Prostate gland (tissue), 2 donors: Measurements from ENCODE around the gene RHBDD3. TPM values are rescaled to one million over a fixed set of nuclear protein-coding genes. Genes with fewer than 3 reads are reported as not detected.

Experiments
- DNase-seq: peaks from one replicate; pipeline ENCODE4 v3.0.0-alpha.2; 2019; ENCODE audit warnings: low spot score
- H3K27ac ChIP-seq, 2 donors: fragments of 200-600 bp; sonication (generic); 2 replicates each; pipeline ENCODE4 v1.5.1; 2017 to 2019
- H3K27me3 ChIP-seq: fragments of 200-600 bp; sonication (generic); replicated peaks from 2 replicates; pipeline ENCODE4 v1.5.1; 2019; ENCODE audit not compliant: insufficient read depth
- H3K36me3 ChIP-seq, 2 donors: fragments of 200-600 bp; sonication (generic); 1 replicate in 1 of 2; 2 replicates in 1 of 2; pipeline versions ENCODE4 v1.5.1 to v1.8.1; 2017 to 2019
- H3K4me1 ChIP-seq: fragments of 200-600 bp; sonication (generic); replicated peaks from 2 replicates; pipeline ENCODE4 v1.5.1; 2019
- H3K4me3 ChIP-seq, 2 donors: fragments of 200-600 bp; sonication (generic); 2 replicates each; pipeline ENCODE4 v1.5.1; 2017 to 2019
- H3K9me3 ChIP-seq: fragments of 200-600 bp; sonication (generic); 2 replicates; pipeline ENCODE4 v1.5.1; 2017
- POLR2A ChIP-seq: fragments of 450-650 bp; IDR thresholded peaks from one replicate; pipeline ENCODE4 v1.6.1; 2016; ENCODE audit warnings: antibody characterized with exemption, mild to moderate bottlenecking
- POLR2AphosphoS5 ChIP-seq: sonication (generic); formaldehyde crosslinking; IDR thresholded peaks from one replicate; pipeline ENCODE4 v1.6.1; 2017; ENCODE audit warnings: antibody characterized with exemption
- WGBS: methylation state at CpG from one replicate; pipeline ENCODE4 v1.1.5; 2018; 5-methylcytosine and 5-hydroxymethylcytosine counted together
- intact Hi-C: fragments of 100-400 bp; cut with DNase I; formaldehyde crosslinking; loops from one replicate; pipeline ENCODE4 v1.14.2; 2022
- total RNA-seq, 2 donors: library from RNA; depleted of rRNA; stranded (reverse); fragments of >200 nt; gene quantifications; one replicate each; pipeline ENCODE4 v1.1.0, GENCODE V29; 2016
- TF ChIP-seq, protein P1 (sequence below), 4 experiments: fragments of 200-600 bp in 2 of 4; fragments of 450-650 bp in 2 of 4; sonication (generic) in 2 of 4; IDR thresholded peaks; 1 replicate in 3 of 4; 2 replicates in 1 of 4; pipeline ENCODE4 v1.5.1; 2016 to 2019; ENCODE audit warnings: antibody characterized with exemption in 4 of 4, mild to moderate bottlenecking in 2 of 4, moderate library complexity in 2 of 4

Gene RHBDD3
- total RNA-seq, 2 donors from 2014 or later: 66.9 to 74.6 TPM

- Histone ChIP-seq H3K9me3 (no peaks in the 10 kb centered on the region), H3K27ac (no peak overlapping the region), H3K27me3 (no peaks in the 10 kb centered on the region), H3K4me3 (no peak overlapping the region), H3K36me3 (no peaks in the 10 kb centered on the region), H3K4me1 (no peaks in the 10 kb centered on the region)
- 90% methylated on average over 9 of the region's 9 CpGs for WGBS
- DNase-seq: no peak
- intact Hi-C loops: no loop called here
- TF ChIP-seq, protein P1, sequence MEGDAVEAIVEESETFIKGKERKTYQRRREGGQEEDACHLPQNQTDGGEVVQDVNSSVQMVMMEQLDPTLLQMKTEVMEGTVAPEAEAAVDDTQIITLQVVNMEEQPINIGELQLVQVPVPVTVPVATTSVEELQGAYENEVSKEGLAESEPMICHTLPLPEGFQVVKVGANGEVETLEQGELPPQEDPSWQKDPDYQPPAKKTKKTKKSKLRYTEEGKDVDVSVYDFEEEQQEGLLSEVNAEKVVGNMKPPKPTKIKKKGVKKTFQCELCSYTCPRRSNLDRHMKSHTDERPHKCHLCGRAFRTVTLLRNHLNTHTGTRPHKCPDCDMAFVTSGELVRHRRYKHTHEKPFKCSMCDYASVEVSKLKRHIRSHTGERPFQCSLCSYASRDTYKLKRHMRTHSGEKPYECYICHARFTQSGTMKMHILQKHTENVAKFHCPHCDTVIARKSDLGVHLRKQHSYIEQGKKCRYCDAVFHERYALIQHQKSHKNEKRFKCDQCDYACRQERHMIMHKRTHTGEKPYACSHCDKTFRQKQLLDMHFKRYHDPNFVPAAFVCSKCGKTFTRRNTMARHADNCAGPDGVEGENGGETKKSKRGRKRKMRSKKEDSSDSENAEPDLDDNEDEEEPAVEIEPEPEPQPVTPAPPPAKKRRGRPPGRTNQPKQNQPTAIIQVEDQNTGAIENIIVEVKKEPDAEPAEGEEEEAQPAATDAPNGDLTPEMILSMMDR (IDR thresholded peaks at IDR 0.05): no peak
- TF ChIP-seq POLR2A: no peak
- no peak for TF ChIP-seq POLR2AphosphoS5
Measured at GRCh38 chr22:29213493-29213892, 54.3 kb downstream of the RHBDD3 start.

DNA sequence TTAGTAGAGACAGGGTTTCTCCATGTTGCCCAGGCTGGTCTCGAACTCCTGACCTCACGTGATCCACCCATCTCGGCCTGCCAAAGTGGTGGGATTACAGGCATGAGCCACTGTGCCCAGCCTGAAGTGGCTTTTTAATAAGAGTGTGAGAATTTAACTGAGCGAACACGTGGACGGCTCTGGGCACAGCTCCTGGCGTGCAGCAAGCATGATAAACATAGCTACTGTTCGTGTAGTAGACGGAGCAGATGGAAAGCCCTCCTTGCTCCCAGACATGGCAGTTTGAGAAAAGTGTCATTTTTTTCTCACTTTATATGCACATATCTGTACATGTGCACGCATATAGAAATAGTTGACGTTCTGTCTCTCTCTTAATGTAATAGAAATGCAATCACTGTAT is 55.0 kb downstream of the RHBDD3 start:
- no peak overlapping the region for H3K4me3 ChIP-seq
- TF ChIP-seq POLR2AphosphoS5: no peak
- TF ChIP-seq, protein P1 (IDR thresholded peaks at IDR 0.05): no peak
- TF ChIP-seq POLR2A: no peak
- intact Hi-C loops: no loop called here
- 75% methylated on average over 11 of the region's 11 CpGs for WGBS
- H3K4me1 ChIP-seq: no peaks in the 10 kb centered on the region
- no peak for DNase-seq
- no peaks in the 10 kb centered on the region for H3K27me3 ChIP-seq
- H3K36me3 ChIP-seq: no peaks in the 10 kb centered on the region
- H3K27ac ChIP-seq: no peak overlapping the region
- H3K9me3 ChIP-seq: no peaks in the 10 kb centered on the region

- Histone ChIP-seq H3K9me3 (no peaks in the 10 kb centered on the region), H3K4me1 (no peaks in the 10 kb centered on the region), H3K27me3 (no peaks in the 10 kb centered on the region), H3K4me3 (no peak overlapping the region), H3K27ac (no peak overlapping the region), H3K36me3 (no peaks in the 10 kb centered on the region)
- 93% methylated on average over 9 of the region's 9 CpGs for WGBS
- DNase-seq: no peak
- intact Hi-C loops: no loop called here
- TF ChIP-seq POLR2AphosphoS5: no peak
- no peak for TF ChIP-seq POLR2A
- TF ChIP-seq, protein P1 (IDR thresholded peaks at IDR 0.05): no peak
Measured at GRCh38 chr22:29211466-29211865, 56.3 kb downstream of the RHBDD3 start.

GRCh38 chr22:29211066-29211465 is 56.7 kb downstream of the RHBDD3 start:
- TF ChIP-seq POLR2A (no peak), POLR2AphosphoS5 (no peak)
- TF ChIP-seq, protein P1 (IDR thresholded peaks at IDR 0.05): no peak
- Histone ChIP-seq H3K4me1 (no peaks in the 10 kb centered on the region), H3K27ac (no peak overlapping the region), H3K27me3 (no peaks in the 10 kb centered on the region), H3K9me3 (no peaks in the 10 kb centered on the region), H3K36me3 (no peaks in the 10 kb centered on the region), H3K4me3 (no peak overlapping the region)
- 70% methylated on average over 9 of the region's 11 CpGs for WGBS
- DNase-seq: no peak
- intact Hi-C loops: no loop called here

Other genes starting within 250 kb of the RHBDD3 start
- 1 to 10 TPM in 1 of 2 donors, under 1 TPM in 1; 0.36 to 1.4 TPM for gene C22orf31, start 206.2 kb downstream of the RHBDD3 start, total RNA-seq
- gene KREMEN1, start 194.9 kb downstream of the RHBDD3 start, total RNA-seq: 10 to 100 TPM; 19.3 to 49.0 TPM
- 10 to 100 TPM; 12.8 to 14.7 TPM for gene EMID1, start 62.1 kb downstream of the RHBDD3 start, total RNA-seq
- 100 to 1,000 TPM; 181 to 213 TPM for gene EWSR1, start 287 bp upstream of the RHBDD3 start, total RNA-seq
- 100 to 1,000 TPM in 1 of 2 donors, 10 to 100 TPM in 1; 85.8 to 159 TPM for gene GAS2L1, start 38.7 kb upstream of the RHBDD3 start, total RNA-seq
- gene RASL10A, start 47.7 kb upstream of the RHBDD3 start, total RNA-seq: 10 to 100 TPM in 1 of 2 donors, 1 to 10 TPM in 1; 9.2 to 15.1 TPM
- gene AP1B1, start 120.6 kb upstream of the RHBDD3 start, total RNA-seq: 100 to 1,000 TPM; 104 to 143 TPM
- gene RFPL1, start 170.6 kb upstream of the RHBDD3 start, total RNA-seq: 1 to 10 TPM in 1 of 2 donors, not detected in 1; 1.7 TPM
- gene NEFH, start 212.2 kb upstream of the RHBDD3 start, total RNA-seq: 100 to 1,000 TPM; 149 to 887 TPM